ENCODE measurements around the gene GGT7. TPM values are rescaled to one million over a fixed set of nuclear protein-coding genes. Genes with fewer than 3 reads are reported as not detected.

GGT7 gene
- total RNA-seq, 1 donor = 12.7 TPM

DNA sequence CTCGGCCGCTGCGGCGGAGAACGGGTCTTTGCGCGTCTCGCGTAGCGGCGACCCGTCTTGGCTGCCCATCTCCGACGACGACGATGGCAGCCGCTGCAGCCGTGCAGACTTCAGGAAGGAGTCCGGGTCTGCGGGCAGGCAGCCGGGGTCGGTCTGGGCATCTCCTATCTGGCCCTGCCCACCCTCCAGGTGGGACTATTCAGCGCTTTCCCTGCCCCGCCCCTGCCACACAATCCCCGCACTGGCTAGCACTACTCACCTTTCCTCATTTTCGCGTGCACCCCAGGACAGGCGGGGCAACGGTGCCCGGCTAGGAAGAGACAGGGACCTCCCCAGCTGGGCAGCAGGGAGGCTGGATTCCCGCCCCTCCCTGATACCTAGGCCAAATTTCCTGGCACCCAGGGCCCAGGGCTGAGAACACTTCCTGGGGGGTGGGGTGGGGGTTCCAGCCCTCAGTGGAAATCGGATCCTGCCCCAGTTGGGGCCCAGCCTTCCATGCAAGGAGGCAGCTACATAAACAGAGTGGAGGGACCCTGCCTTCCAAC is 9.2 kb downstream of the GGT7 start:
- no peak overlapping the region for H3K4me3 ChIP-seq (ENCODE audit: insufficient read depth, low read length)
- no peaks in the 10 kb centered on the region for H3K27me3 ChIP-seq (ENCODE audit: insufficient read depth, low read length)
- no peak overlapping the region for H3K27ac ChIP-seq (ENCODE audit: low read depth, low read length)
- peaks cover 11% of the 10 kb centered on the region for H3K36me3 ChIP-seq (ENCODE audit: insufficient read depth, low read length)
- H3K4me1 ChIP-seq (ENCODE audit: insufficient read depth, low read length) = no peaks in the 10 kb centered on the region
- DNase-seq (ENCODE audit: insufficient read length, low spot score, missing footprints) = no peak
- H3K9me3 ChIP-seq (ENCODE audit: low read depth, low read length) = no peaks in the 10 kb centered on the region
- TF ChIP-seq, protein P1, sequence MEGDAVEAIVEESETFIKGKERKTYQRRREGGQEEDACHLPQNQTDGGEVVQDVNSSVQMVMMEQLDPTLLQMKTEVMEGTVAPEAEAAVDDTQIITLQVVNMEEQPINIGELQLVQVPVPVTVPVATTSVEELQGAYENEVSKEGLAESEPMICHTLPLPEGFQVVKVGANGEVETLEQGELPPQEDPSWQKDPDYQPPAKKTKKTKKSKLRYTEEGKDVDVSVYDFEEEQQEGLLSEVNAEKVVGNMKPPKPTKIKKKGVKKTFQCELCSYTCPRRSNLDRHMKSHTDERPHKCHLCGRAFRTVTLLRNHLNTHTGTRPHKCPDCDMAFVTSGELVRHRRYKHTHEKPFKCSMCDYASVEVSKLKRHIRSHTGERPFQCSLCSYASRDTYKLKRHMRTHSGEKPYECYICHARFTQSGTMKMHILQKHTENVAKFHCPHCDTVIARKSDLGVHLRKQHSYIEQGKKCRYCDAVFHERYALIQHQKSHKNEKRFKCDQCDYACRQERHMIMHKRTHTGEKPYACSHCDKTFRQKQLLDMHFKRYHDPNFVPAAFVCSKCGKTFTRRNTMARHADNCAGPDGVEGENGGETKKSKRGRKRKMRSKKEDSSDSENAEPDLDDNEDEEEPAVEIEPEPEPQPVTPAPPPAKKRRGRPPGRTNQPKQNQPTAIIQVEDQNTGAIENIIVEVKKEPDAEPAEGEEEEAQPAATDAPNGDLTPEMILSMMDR (IDR thresholded peaks at IDR 0.05; ENCODE audit: extremely low read depth, low read depth, low read length) = no peak
- no peak overlapping the region for H3K4me2 ChIP-seq (ENCODE audit: insufficient read depth, low read length)
- H4K20me1 ChIP-seq (ENCODE audit: insufficient read depth, low read length) = no peaks in the 10 kb centered on the region
- no peaks in the 10 kb centered on the region for H3K79me2 ChIP-seq (ENCODE audit: insufficient read depth, low read length)
- H2AFZ ChIP-seq (ENCODE audit: low read length) = no peak overlapping the region

DNA sequence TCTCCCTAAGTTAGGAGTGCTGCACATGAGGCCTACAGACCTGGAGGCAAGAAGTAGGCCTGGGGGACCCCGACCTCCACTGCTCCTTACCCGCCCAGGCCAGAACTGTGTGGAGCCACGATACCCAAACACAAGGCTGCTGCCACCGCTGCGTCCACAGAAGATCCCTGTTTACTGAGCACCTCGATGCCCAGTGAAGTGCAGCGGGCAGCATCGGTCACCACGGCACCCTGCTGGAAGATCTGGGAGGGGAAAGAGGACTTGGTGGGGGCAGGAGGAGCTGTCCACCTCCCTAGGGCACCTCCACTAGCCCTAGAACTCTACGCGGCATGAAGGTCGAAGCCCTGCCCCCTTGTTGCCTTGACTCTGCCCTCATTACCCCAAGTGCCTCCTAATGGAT is 9.9 kb downstream of the GGT7 start:
- Histone ChIP-seq H3K4me1 (ENCODE audit: insufficient read depth, low read length) (no peaks in the 10 kb centered on the region), H3K27ac (ENCODE audit: low read depth, low read length) (no peak overlapping the region), H4K20me1 (ENCODE audit: insufficient read depth, low read length) (no peaks in the 10 kb centered on the region), H3K79me2 (ENCODE audit: insufficient read depth, low read length) (no peaks in the 10 kb centered on the region), H3K4me3 (ENCODE audit: insufficient read depth, low read length) (no peak overlapping the region), H3K27me3 (ENCODE audit: insufficient read depth, low read length) (no peaks in the 10 kb centered on the region), H3K4me2 (ENCODE audit: insufficient read depth, low read length) (no peak overlapping the region), H3K9me3 (ENCODE audit: low read depth, low read length) (no peaks in the 10 kb centered on the region), H2AFZ (ENCODE audit: low read length) (no peak overlapping the region), H3K36me3 (ENCODE audit: insufficient read depth, low read length) (peaks cover 11% of the 10 kb centered on the region)
- TF ChIP-seq, protein P1 (IDR thresholded peaks at IDR 0.05; ENCODE audit: extremely low read depth, low read depth, low read length) = no peak
- DNase-seq (ENCODE audit: insufficient read length, low spot score, missing footprints) = no peak

DNA sequence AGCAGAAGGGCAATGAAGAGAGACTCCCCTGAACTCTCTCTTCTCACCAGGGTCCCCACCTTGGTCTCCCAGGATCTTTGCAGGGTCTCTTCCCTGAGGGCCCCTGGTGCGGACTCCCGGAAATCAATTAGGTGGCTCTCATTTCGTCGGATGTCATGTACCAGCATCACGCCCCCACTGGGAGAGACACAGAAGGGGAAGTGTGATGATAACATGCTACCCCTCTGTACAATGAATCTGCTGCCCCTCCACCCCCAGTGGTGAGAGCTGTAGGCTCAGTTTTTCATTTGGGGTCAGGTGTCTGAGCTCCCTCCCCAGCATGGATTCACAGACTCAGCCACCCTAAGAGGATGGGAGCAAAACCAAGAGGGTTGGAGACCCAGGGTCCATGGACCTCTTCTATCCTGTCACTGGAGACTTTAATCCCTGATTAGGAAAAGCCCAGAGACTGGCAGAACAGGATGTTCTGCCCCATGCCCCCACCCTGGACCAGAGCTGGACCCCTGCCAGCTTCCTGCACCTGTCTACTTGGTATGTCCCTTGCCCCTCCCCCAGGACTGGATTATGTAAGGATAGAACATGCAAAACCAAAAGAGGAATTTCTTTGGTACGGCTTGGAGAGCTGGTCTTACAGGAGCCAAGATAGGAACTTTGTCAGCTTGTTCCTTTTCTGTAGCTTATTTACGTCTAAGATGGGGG is 11.1 kb downstream of the GGT7 start:
- TF ChIP-seq, protein P1 (IDR thresholded peaks at IDR 0.05; ENCODE audit: extremely low read depth, low read depth, low read length) = no peak
- Histone ChIP-seq H4K20me1 (ENCODE audit: insufficient read depth, low read length) (no peaks in the 10 kb centered on the region), H3K9me3 (ENCODE audit: low read depth, low read length) (no peaks in the 10 kb centered on the region), H3K36me3 (ENCODE audit: insufficient read depth, low read length) (peaks cover 16% of the 10 kb centered on the region), H3K79me2 (ENCODE audit: insufficient read depth, low read length) (no peaks in the 10 kb centered on the region), H3K4me3 (ENCODE audit: insufficient read depth, low read length) (no peak overlapping the region), H3K27me3 (ENCODE audit: insufficient read depth, low read length) (no peaks in the 10 kb centered on the region), H3K27ac (ENCODE audit: low read depth, low read length) (no peak overlapping the region), H3K4me1 (ENCODE audit: insufficient read depth, low read length) (no peaks in the 10 kb centered on the region), H2AFZ (ENCODE audit: low read length) (no peak overlapping the region), H3K4me2 (ENCODE audit: insufficient read depth, low read length) (no peak overlapping the region)
- DNase-seq (ENCODE audit: insufficient read length, low spot score, missing footprints) = no peak

DNA sequence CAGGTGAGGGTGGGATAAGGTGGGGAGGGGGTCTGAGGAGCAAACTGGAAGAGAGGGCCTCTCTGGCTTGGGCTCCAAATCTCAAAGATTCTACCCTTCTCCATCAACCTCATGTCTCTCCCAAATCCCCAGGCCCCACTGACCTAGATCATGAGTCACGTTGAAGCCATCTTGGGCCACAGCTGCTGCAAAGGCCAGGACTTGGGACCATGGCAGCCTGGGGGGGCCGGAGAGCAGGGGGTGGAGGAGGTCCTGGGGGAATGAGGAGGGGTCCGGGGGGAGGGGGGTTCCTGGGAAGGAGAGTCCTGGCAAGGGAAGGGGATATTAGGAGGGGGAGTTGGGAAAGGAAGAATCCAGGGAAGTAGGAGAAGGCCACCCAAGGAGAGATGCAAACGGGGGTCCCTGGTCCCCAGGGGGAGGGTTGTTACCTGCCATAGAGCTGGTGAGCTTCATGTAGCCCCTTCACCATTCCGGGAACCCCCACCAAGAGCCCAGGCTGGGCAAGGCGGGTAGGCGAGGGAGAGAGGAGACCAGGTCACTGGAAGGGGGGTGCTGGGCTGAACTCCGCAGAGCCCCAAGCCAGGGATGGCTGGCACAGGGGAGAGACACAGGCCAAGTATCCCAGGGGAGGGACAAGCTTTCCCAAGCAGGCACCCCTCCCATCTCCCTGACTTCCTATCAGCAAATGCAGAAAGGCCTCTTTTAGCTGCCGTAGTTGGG is 12.7 kb downstream of the GGT7 start:
- TF ChIP-seq, protein P1 (IDR thresholded peaks at IDR 0.05; ENCODE audit: extremely low read depth, low read depth, low read length) = no peak
- no peaks in the 10 kb centered on the region for H3K79me2 ChIP-seq (ENCODE audit: insufficient read depth, low read length)
- H3K27me3 ChIP-seq (ENCODE audit: insufficient read depth, low read length) = no peaks in the 10 kb centered on the region
- H2AFZ ChIP-seq (ENCODE audit: low read length) = no peak overlapping the region
- no peak overlapping the region for H3K4me3 ChIP-seq (ENCODE audit: insufficient read depth, low read length)
- peaks cover 16% of the 10 kb centered on the region for H3K36me3 ChIP-seq (ENCODE audit: insufficient read depth, low read length)
- H3K9me3 ChIP-seq (ENCODE audit: low read depth, low read length) = no peaks in the 10 kb centered on the region
- no peak overlapping the region for H3K27ac ChIP-seq (ENCODE audit: low read depth, low read length)
- no peak overlapping the region for H3K4me2 ChIP-seq (ENCODE audit: insufficient read depth, low read length)
- no peaks in the 10 kb centered on the region for H4K20me1 ChIP-seq (ENCODE audit: insufficient read depth, low read length)
- DNase-seq (ENCODE audit: insufficient read length, low spot score, missing footprints) = no peak
- no peaks in the 10 kb centered on the region for H3K4me1 ChIP-seq (ENCODE audit: insufficient read depth, low read length)
